ENCODE results near the gene SNX13.
A peak's percentile ranks its signal among the peaks of the same experiment; 100 is the strongest.

SNX13 gene

GRCh38 chr7:17792075-17792936 is 148.0 kb downstream of the SNX13 start:
- no peak for DNase-seq (ENCODE audit: low spot score)
- no peak for FAIRE-seq

- FAIRE-seq = no peak
- no peak for DNase-seq (ENCODE audit: low spot score)
These were observed 153.0 kb downstream of the SNX13 start for GRCh38 chr7:17787257-17787656.

- FAIRE-seq (no peak), DNase-seq (ENCODE audit: low spot score) (no peak)
These were observed 153.9 kb downstream of the SNX13 start for GRCh38 chr7:17786314-17786852.

- FAIRE-seq = no peak
- no peak for DNase-seq (ENCODE audit: low spot score)
These were observed 158.1 kb downstream of the SNX13 start for GRCh38 chr7:17782216-17782549.

GRCh38 chr7:17781491-17782215 is 158.6 kb downstream of the SNX13 start:
- FAIRE-seq (peak; percentile 89), DNase-seq (ENCODE audit: low spot score) (peak; percentile 67)

GRCh38 chr7:17779381-17779780 is 160.9 kb downstream of the SNX13 start:
- no peak for FAIRE-seq

GRCh38 chr7:17774716-17775288 is 165.5 kb downstream of the SNX13 start:
- DNase-seq (ENCODE audit: low spot score) = no peak
- no peak for FAIRE-seq

More at GRCh38 chr7:17779381-17779780, 160.9 kb downstream of the SNX13 start:
- no peak for DNase-seq (ENCODE audit: low spot score)

- FAIRE-seq = peak; percentile 98
These were observed 166.0 kb downstream of the SNX13 start for GRCh38 chr7:17774248-17774647.

GRCh38 chr7:17773289-17773626 is 167.0 kb downstream of the SNX13 start:
- peak; percentile 79 for DNase-seq (ENCODE audit: low spot score)
- FAIRE-seq = peak; percentile 81

More at GRCh38 chr7:17774248-17774647, 166.0 kb downstream of the SNX13 start:
- peak; percentile 94 for DNase-seq (ENCODE audit: low spot score)

GRCh38 chr7:17772581-17773288 is 167.6 kb downstream of the SNX13 start:
- FAIRE-seq (no peak), DNase-seq (ENCODE audit: low spot score) (no peak)

- FAIRE-seq = no peak
- DNase-seq (ENCODE audit: low spot score) = no peak
These were observed 168.3 kb downstream of the SNX13 start for GRCh38 chr7:17771901-17772408.

GRCh38 chr7:17770710-17771375 is 169.5 kb downstream of the SNX13 start:
- no peak for FAIRE-seq
- no peak for DNase-seq (ENCODE audit: low spot score)

GRCh38 chr7:17769918-17770317 is 170.4 kb downstream of the SNX13 start:
- peak; percentile 50 for DNase-seq (ENCODE audit: low spot score)
- FAIRE-seq = peak; percentile 67

- FAIRE-seq (no peak), DNase-seq (ENCODE audit: low spot score) (no peak)
These were observed 182.3 kb downstream of the SNX13 start for GRCh38 chr7:17758008-17758407.

GRCh38 chr7:17746020-17746530 is 194.2 kb downstream of the SNX13 start:
- DNase-seq (ENCODE audit: low spot score) = no peak
- no peak for FAIRE-seq

GRCh38 chr7:17745610-17746009 is 194.7 kb downstream of the SNX13 start:
- no peak for DNase-seq (ENCODE audit: low spot score)
- FAIRE-seq = no peak

- FAIRE-seq = no peak
- DNase-seq (ENCODE audit: low spot score) = no peak
These were observed 197.0 kb downstream of the SNX13 start for GRCh38 chr7:17743316-17743715.

- FAIRE-seq = no peak
These were observed 198.9 kb downstream of the SNX13 start for GRCh38 chr7:17741426-17741825.

More at GRCh38 chr7:17741426-17741825, 198.9 kb downstream of the SNX13 start:
- DNase-seq (ENCODE audit: low spot score) = no peak
